ENCODE data around the gene TBC1D22A. TPM values are rescaled to one million over a fixed set of nuclear protein-coding genes. Genes with fewer than 3 reads are reported as not detected.

The TBC1D22A gene
- total and polyA plus RNA-seq, 10 of the 15 experiments (the other 5 are each of a cell fraction or from before 2014, with no cell fraction given) = 0.63 to 44.7 (median 27.4) TPM

DNA sequence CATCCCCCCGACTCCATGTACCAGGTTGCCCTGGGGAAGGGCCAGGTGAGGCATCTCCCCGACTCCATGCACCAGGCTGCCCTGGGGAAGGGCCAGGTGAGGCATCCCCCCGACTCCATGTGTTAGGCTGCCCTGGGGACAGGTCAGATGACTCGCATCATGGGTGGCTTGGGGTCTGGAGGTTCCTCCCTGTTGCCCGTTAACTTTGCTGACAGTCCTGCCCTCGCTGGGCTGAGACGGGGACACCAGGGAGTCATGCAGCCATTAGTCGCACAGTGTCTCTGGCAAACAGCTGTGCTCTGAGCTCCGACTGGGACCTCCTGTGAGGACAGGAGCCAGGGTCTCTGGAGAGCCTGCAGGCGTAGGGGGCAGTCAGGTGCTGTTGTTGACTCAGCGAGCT is 336.1 kb downstream of the TBC1D22A start (continued):
- TF ChIP-seq ZNF207 (IDR thresholded peaks at IDR 0.05; ENCODE audit: borderline replicate concordance) = no peak
- no peak for TF ChIP-seq RUNX3 (IDR thresholded peaks at IDR 0.05; ENCODE audit: low read length)
- no peak for TF ChIP-seq CHD2 (IDR thresholded peaks at IDR 0.05; ENCODE audit: borderline replicate concordance, low read depth, low read length)
- TF ChIP-seq HDAC6 (IDR thresholded peaks at IDR 0.05; ENCODE audit: unreplicated experiment) = no peak
- TF ChIP-seq YY1 (IDR thresholded peaks at IDR 0.05; ENCODE audit: low read depth, low read length) = no peak

DNA sequence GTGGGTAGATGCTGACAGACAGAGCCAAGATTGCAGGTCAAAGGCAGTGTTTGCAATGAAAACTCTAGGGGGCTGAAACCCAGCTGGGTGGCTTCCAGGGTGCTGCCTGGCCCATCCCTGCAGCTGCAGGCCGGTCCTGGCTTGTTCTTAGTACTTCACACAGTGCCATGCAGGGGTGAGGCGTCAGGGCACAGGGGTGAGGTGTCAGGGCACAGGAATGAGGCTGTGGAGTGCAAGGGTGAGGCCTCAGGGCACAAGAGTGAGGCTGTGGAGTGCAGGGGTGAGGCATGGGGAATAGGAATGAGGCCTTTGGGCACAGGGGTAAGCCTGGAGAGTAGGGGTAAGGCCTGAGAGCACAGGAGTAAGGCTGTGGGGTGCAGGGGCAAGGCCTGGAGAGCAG is 337.6 kb downstream of the TBC1D22A start:
- Histone ChIP-seq H3K9ac (ENCODE audit: control insufficient read depth, insufficient read depth, low read length) (no peak overlapping the region), H3K36me3 (ENCODE audit: control insufficient read depth in 2 of 2, insufficient read depth in 2 of 2, low read length in 1 of 2) (no peaks in the 10 kb centered on the region; a peak in 1 of 4 replicates), H3K27me3 (replicated peaks in 1 of 2; ENCODE audit: control insufficient read depth in 2 of 2, insufficient read depth in 2 of 2, low read length in 1 of 2) (no peaks in the 10 kb centered on the region), H3K4me2 (ENCODE audit: control insufficient read depth, insufficient read depth) (no peak overlapping the region), H4K20me1 (ENCODE audit: control insufficient read depth, insufficient read depth) (no peaks in the 10 kb centered on the region), H3K9me3 (replicated peaks; ENCODE audit: control insufficient read depth, insufficient read depth, low read length) (no peaks in the 10 kb centered on the region; the same call in 2 of the 3 replicates), H3K4me3 (no peak overlapping the region), H3K4me1 (ENCODE audit: control insufficient read depth, insufficient read depth, low read length) (no peaks in the 10 kb centered on the region), H3K79me2 (ENCODE audit: control insufficient read depth, insufficient read depth, low read length) (no peaks in the 10 kb centered on the region), H3K27ac (ENCODE audit: control insufficient read depth, insufficient read depth) (no peak overlapping the region), H2AFZ (ENCODE audit: control insufficient read depth, low read depth, low read length) (no peak overlapping the region)
- 94% methylated on average over 2 of the region's 2 CpGs for WGBS (ENCODE audit: insufficient coverage, insufficient replicate concordance, low lambda C conversion rate, missing lambda C conversion rate)
- DNase-seq (ENCODE audit: low read depth, low spot score) (no peak), ATAC-seq (no peak), FAIRE-seq (no peak)
- RAD21 ChIA-PET (ENCODE audit: unreplicated experiment) = no interaction called here
- POLR2A ChIA-PET = no interaction called here
- SMC1A ChIA-PET (ENCODE audit: uncharacterized antibody, unreplicated experiment) = no interaction called here
- no TSS peak for BruUV-seq (replicated peaks)
- in situ Hi-C loops (cut with MboI) = no loop called here
- intact Hi-C loops (cut with micrococcal nuclease; ENCODE audit: unreplicated experiment) = no loop called here
- CTCF ChIA-PET = no interaction called here
- TF ChIP-seq ZSCAN29 (IDR thresholded peaks at IDR 0.05) (no peak), PML (IDR thresholded peaks at IDR 0.05; ENCODE audit: low read length) (no peak), MEF2B (IDR thresholded peaks at IDR 0.05; ENCODE audit: partially characterized antibody, poor library complexity, severe bottlenecking) (no peak), SUPT20H (IDR thresholded peaks at IDR 0.05; ENCODE audit: borderline replicate concordance, control insufficient read depth, low read depth, low read length) (no peak), SKIL (IDR thresholded peaks at IDR 0.05; ENCODE audit: low read depth, poor library complexity, severe bottlenecking) (no peak), RAD51 (IDR thresholded peaks at IDR 0.05) (no peak), REST (IDR thresholded peaks at IDR 0.05; ENCODE audit: low read depth, low read length) (no peak), CREB1 (IDR thresholded peaks at IDR 0.05; ENCODE audit: low read depth) (no peak), IRF4 (IDR thresholded peaks at IDR 0.05; ENCODE audit: low read depth, low read length) (no peak), PAX8 (IDR thresholded peaks at IDR 0.05) (no peak), SMAD5 (IDR thresholded peaks at IDR 0.05; ENCODE audit: low read depth) (no peak), GATAD2B (conservative IDR thresholded peaks at IDR 0.05; ENCODE audit: low read depth) (no peak), POLR2AphosphoS2 (IDR thresholded peaks at IDR 0.05; ENCODE audit: low read depth, low read length) (no peak), SREBF2 (IDR thresholded peaks at IDR 0.05; ENCODE audit: low read length) (no peak), MTA2 (IDR thresholded peaks at IDR 0.05; ENCODE audit: low read depth) (no peak)

Measured in GM12878 (cell line).